NCI-H69 (cell line): ENCODE results near the gene CXorf66.
"Not testable (repeated sequence)": the region's sequence is repeated elsewhere in the genome, so short reads cannot be mapped to it uniquely, and the experiment has no call there.

ENCODE experiments used
- DNase-seq: peaks from one replicate; lab custom pipeline; 2025; lab: John Stamatoyannopoulos, UW

Gene CXorf66

GRCh38 chrX:139924696-139925095 lies 40.6 kb downstream of the CXorf66 start:
- no peak for DNase-seq

- DNase-seq: peak; percentile 48
Observed at GRCh38 chrX:139924069-139924695, 41.1 kb downstream of the CXorf66 start.

GRCh38 chrX:139921142-139921541 lies 44.2 kb downstream of the CXorf66 start:
- DNase-seq: not testable (repeated sequence)

- no peak for DNase-seq
Observed at GRCh38 chrX:139920316-139920715, 45.0 kb downstream of the CXorf66 start.

GRCh38 chrX:139914421-139914820 lies 50.9 kb downstream of the CXorf66 start:
- no peak for DNase-seq

- DNase-seq: no peak
Observed at GRCh38 chrX:139909712-139910111, 55.6 kb downstream of the CXorf66 start.

- DNase-seq: no peak
Observed at GRCh38 chrX:139907078-139907477, 58.2 kb downstream of the CXorf66 start.

GRCh38 chrX:139905743-139906142 lies 59.6 kb downstream of the CXorf66 start:
- no peak for DNase-seq
